Activated naive CD8-positive, alpha-beta T cell treated with anti-CD3 and anti-CD28 coated beads, Interleukin-2, amount 10 ng/mL, durations not matched to agents 7 days and 5 days (primary cell): ENCODE data around the gene PRR35. TPM values are rescaled to one million over a fixed set of nuclear protein-coding genes. Genes with fewer than 3 reads are reported as not detected.

Source experiments
- ATAC-seq: fragments of 150-1000 bp; cut with Tn5 transposase; one replicate; pipeline ENCODE4 v1.10.0; 2021; ENCODE audit warnings: low read depth, moderate library complexity
- POLR2A ChIA-PET: fragments of 350-600 bp; sonication (Branson Sonifier 250); formaldehyde crosslinking; loops from one replicate; lab custom pipeline; 2021; ENCODE audit warnings: antibody characterized with exemption; lab: Charles Lee
- DNase-seq: peaks from one replicate; pipeline ENCODE4 v3.0.0; 2021
- H3K27ac Mint-ChIP-seq: one replicate; pipeline ENCODE4 v1.8.0; 2022; ENCODE audit warnings: mild to moderate bottlenecking, mixed read lengths
- H3K27me3 Mint-ChIP-seq: one replicate; pipeline ENCODE4 v1.8.0; 2022; ENCODE audit warnings: mild to moderate bottlenecking, moderate library complexity, mixed read lengths
- H3K36me3 Mint-ChIP-seq: one replicate; pipeline ENCODE4 v1.8.0; 2021; ENCODE audit warnings: mild to moderate bottlenecking, mixed read lengths
- H3K4me1 Mint-ChIP-seq: one replicate; pipeline ENCODE4 v1.8.0; 2021; ENCODE audit warnings: mixed read lengths
- H3K4me3 Mint-ChIP-seq: one replicate; pipeline ENCODE4 v1.8.0; 2022; ENCODE audit warnings: mild to moderate bottlenecking, moderate library complexity, mixed read lengths
- H3K9me3 Mint-ChIP-seq: one replicate; pipeline ENCODE4 v1.8.0; 2021; ENCODE audit warnings: mixed read lengths
- total RNA-seq, 2 experiments: library from RNA; stranded (reverse); gene quantifications; one replicate each; pipeline ENCODE4 v1.2.3, GENCODE V29; 2021

PRR35 gene
- total RNA-seq, 2 experiments from 2014 or later, result not detected

DNA sequence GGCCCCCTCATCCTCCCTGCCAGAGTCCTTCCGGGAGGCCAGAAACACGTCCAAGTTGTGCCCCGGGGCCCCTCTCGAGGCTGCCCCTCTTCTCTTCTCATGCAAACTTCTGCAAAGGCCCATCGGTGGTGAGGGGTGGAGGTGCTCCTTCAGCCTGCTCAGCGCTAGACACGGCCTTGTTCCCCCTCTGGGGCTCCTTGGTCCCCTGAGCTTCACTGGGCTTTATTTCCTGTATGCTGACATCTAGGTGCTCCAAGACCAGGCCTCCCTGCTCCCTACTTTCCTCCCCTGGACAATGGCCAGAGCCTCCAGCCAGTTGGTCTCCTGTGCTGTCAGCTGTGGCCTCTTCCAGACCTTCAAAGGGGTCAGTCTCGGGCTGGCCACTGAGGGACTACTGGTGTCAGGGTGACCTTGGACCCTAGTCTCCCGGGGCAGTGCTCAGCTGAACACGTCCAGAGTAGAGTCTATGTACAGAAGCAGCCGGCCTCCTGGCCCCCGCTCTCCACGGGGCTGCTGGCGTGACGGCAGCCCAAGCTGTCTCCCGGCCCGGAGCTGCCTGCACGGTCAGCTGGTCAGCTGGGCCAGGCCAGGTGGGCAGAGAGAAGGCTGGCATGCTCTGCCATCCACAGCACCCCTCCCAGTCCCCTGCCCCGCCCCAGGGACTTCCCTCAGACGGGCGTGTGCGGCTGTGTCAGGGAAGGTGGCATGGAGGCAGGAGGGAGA, 1.7 kb upstream of the PRR35 start:
- POLR2A ChIA-PET, result no interaction called here
- H3K36me3 Mint-ChIP-seq, result no peaks in the 10 kb centered on the region
- ATAC-seq (peak; percentile 16), DNase-seq (no peak)
- no peak overlapping the region for H3K4me3 Mint-ChIP-seq
- H3K9me3 Mint-ChIP-seq, result no peaks in the 10 kb centered on the region
- H3K4me1 Mint-ChIP-seq, result no peaks in the 10 kb centered on the region
- H3K27me3 Mint-ChIP-seq, result peaks cover 9% of the 10 kb centered on the region
- H3K27ac Mint-ChIP-seq, result no peak overlapping the region

DNA sequence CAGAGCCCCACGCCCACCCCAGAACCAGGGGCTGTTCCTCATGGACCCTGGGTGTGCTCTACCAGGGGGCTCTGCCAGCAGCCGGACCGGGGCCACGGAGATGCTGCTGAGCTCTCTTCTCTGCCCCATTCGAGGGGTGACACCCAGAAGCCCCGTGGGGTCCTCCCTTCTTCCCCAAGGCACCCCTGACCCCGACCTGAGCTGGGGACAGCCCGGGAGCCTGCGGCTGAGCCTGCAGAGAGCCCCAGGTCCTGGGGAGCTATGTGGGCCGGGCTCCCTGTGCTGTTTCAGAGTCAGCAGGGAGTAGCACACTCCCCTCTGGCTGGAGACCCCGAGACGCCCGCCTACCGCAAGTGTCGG, 1.2 kb upstream of the PRR35 start:
- Mint-ChIP-seq H3K27ac (no peak overlapping the region), H3K36me3 (no peaks in the 10 kb centered on the region), H3K9me3 (no peaks in the 10 kb centered on the region), H3K4me3 (no peak overlapping the region), H3K4me1 (no peaks in the 10 kb centered on the region), H3K27me3 (peaks cover 9% of the 10 kb centered on the region)
- no peak for DNase-seq
- ATAC-seq, result no peak
- POLR2A ChIA-PET, result no interaction called here

DNA sequence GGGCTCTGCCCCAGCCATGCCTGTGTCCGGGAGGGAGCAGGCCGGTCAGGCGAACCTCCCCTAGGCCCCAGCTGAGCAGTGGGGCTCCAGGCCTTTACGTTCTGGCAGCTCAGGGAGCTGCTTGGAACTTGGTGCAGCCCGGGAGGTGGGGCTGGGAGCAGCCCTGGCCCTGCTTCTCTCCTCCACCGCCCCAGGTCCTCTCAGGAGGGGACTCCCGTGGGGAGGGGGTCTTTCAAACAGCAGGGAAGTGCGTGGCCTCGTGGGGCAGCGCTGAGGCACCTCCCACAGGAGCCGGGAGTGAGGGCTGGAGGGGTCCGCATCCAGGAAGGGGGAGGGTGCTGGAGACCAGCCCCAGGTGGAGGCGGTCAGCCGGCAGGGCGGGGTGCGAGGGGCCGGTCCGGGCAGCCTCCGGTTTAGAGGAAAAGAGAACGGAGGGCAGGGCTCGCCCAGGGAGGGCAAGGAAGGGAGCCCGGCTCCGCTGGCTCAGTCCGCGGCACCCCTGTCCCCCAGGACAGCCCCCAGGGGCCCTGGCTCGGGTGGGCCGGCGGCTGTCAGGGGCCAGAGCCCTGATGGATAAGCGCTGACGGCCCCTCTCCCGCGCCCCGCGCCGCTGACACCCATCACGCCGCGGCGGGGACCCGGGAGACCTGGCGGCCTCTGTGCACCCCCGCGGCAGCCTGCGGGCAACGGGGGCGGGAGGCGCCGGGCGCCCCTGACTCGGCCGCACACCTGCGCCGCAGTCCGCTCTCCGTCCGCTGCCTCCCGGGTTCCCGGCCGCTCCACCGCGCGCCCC, 587 bp upstream of the PRR35 start:
- Mint-ChIP-seq H3K4me1 (no peaks in the 10 kb centered on the region), H3K36me3 (no peaks in the 10 kb centered on the region), H3K27me3 (peaks cover 9% of the 10 kb centered on the region), H3K9me3 (no peaks in the 10 kb centered on the region), H3K27ac (no peak overlapping the region), H3K4me3 (no peak overlapping the region)
- DNase-seq, result no peak
- POLR2A ChIA-PET, result no interaction called here
- ATAC-seq, result no peak

DNA sequence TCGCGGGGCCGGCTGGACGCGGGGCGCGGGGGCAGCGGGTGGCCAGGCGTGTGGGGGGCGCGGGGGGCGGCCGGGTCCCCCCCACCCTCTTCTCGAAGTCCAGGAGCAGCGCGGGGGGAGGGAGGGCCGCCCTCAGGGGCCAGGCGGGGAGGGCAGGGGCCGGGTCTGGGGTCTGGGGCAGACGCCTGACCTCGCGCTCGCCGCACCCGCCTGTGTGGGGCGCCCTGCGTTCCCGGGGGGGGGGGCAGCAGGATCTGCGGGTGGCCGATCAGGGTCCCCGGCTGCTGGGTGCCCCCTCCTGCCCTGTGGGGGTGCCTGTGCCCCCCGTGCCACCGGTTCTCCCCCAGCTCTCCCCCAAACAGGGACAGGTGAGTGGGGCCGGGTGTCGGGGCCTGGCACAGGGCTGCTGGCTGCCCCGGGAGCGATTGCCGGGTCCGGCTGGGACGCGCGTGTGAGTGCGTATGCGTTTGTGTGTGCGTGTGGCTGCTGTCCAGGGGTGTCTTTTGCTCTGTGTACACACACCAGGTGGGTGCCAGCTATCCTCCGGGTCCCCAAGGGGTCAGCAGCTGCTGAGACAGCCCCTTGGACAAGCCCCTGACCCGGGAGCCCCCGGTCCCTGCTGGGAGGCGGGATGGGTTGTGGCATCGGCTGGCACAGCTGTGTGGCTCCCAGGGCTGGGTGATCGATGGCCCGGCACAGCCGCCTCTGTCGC, 663 bp downstream of the PRR35 start:
- ATAC-seq, result no peak
- no peaks in the 10 kb centered on the region for H3K9me3 Mint-ChIP-seq
- H3K27ac Mint-ChIP-seq, result no peak overlapping the region
- no peaks in the 10 kb centered on the region for H3K36me3 Mint-ChIP-seq
- peaks cover 9% of the 10 kb centered on the region for H3K27me3 Mint-ChIP-seq
- H3K4me1 Mint-ChIP-seq, result no peaks in the 10 kb centered on the region
- H3K4me3 Mint-ChIP-seq, result no peak overlapping the region
- DNase-seq, result no peak
- POLR2A ChIA-PET, result no interaction called here

DNA sequence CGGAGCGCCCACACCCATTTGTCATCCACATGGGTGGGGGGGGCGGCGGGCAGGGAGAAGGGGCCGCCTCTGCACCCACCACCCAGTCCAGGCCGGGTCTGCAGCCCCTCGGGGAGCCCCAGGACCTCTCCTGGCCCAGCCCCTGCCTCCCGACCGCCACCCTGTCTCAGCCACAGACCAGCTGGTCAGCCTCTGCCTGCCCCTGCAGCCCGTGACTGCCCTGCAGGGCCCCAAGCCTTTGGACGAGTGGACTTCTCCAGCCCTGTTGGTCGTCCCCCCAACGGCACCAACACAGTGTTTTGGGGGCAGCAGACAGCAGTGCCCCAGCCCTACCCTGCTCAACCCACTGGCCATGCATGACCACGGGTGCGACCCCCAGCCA, 1.2 kb downstream of the PRR35 start:
- Mint-ChIP-seq H3K4me1 (no peaks in the 10 kb centered on the region), H3K36me3 (no peaks in the 10 kb centered on the region), H3K4me3 (no peak overlapping the region), H3K27me3 (peaks cover 9% of the 10 kb centered on the region), H3K9me3 (no peaks in the 10 kb centered on the region), H3K27ac (no peak overlapping the region)
- ATAC-seq, result no peak
- POLR2A ChIA-PET, result no interaction called here
- no peak for DNase-seq

DNA sequence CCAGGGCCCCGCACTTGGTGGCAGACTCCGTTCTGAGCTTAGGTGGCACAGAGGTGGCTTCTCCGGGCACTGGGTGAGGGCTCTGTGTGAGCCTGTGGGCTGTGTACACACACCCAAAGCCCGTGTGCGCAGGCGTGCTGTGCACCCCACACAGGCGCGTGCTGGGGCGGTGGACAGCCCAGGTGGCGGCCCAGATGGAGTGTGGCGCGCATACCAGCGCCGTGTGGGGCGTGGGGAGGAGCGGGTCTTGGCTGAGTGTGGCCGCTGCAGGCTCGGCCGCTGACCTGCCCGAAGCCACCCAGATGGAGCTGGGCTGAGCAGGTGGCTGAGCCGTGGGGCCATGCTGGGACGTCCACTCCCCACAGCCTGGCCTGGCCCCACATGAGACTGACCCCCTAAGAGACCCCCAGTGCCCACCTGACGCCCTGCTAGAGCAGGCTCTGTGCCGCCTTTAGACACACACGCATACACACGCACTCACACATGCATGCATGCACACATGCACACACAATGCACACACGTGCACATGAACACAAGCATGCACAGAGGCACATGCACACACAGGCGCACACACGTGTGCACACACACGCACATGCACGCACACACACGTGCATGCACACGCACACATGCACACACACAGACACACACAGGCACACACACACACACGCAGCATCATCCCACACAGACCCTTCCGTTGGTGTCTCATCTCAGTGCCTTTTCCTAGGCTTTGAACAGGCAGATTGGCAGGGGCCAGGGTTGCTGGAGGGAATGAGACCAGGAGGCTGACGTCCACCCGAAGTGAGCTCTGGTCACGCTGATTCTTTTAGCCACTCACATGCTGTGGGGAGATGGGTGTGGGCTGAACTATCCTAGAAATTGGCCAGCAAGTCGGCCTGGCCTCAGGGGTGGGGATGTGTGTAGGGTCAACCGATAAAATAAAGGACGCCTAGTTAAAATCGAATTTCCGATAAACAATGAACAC, 2.1 kb downstream of the PRR35 start:
- ATAC-seq (no peak), DNase-seq (no peak)
- no peak overlapping the region for H3K27ac Mint-ChIP-seq
- POLR2A ChIA-PET, result no interaction called here
- no peak overlapping the region for H3K4me3 Mint-ChIP-seq
- H3K4me1 Mint-ChIP-seq, result peaks cover 6% of the 10 kb centered on the region
- H3K9me3 Mint-ChIP-seq, result no peaks in the 10 kb centered on the region
- H3K36me3 Mint-ChIP-seq, result no peaks in the 10 kb centered on the region
- peaks cover 9% of the 10 kb centered on the region for H3K27me3 Mint-ChIP-seq

DNA sequence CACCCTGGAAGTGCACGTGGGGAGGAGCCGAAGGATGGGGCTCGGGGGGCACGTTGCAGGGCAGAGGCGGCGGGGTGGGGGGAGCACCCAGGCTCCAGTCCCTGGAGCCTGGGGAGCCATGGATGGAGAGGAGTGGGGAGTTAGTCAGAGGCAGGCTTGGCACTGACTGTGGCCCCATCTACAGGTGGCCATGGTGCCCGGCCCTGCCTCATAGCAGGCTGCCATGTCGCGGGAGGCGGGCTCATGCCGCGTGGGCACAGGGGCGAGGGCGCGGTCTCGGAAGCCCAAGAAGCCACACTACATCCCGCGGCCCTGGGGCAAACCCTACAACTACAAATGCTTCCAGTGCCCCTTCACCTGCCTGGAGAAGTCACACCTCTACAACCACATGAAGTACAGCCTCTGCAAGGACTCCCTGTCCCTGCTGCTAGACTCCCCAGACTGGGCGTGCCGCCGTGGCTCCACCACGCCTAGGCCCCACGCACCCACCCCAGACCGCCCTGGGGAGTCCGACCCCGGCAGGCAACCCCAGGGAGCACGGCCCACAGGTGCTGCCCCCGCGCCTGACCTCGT, 3.0 kb downstream of the PRR35 start:
- ATAC-seq (no peak), DNase-seq (no peak)
- H3K4me1 Mint-ChIP-seq, result peaks cover 6% of the 10 kb centered on the region
- no peak overlapping the region for H3K27ac Mint-ChIP-seq
- no peak overlapping the region for H3K4me3 Mint-ChIP-seq
- no peaks in the 10 kb centered on the region for H3K9me3 Mint-ChIP-seq
- peaks cover 9% of the 10 kb centered on the region for H3K27me3 Mint-ChIP-seq
- no peaks in the 10 kb centered on the region for H3K36me3 Mint-ChIP-seq
- POLR2A ChIA-PET, result no interaction called here

DNA sequence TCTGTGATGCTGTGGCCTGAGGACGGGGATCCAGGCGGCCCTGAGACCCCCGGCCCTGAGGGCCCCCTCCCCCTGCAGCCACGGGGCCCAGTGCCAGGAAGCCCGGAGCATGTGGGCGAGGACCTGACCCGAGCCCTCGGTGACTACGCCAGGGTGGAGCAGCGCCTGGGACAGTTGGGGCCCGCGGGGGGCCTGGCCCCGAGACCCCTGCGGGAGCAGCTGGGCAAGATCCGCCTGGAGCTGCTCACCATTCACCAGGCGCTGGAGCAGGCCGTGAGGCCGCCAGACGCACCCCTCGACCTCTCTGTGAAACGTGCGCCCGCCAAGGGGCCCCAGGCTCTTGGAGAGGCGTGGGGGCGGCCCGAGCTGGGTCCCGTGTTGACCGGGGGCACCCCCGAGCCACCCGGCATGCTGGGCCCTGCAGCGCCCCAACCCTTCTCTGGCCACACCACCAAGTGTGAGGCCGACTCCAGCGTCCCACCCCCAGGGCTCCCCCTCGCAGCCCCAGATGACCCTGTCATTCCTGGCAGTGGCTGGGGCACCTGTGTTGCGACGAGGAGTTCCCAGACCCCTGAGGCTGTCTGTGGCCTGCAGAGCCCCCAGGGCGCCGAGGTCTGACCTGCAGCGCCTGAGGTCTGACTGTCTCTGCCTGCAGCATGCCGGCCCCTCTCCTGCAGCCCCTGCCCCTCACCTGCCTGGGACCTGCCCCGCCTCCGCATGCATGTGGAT, 4.7 kb downstream of the PRR35 start:
- Mint-ChIP-seq H3K27me3 (peaks cover 2% of the 10 kb centered on the region), H3K4me3 (no peak overlapping the region), H3K4me1 (peaks cover 12% of the 10 kb centered on the region), H3K36me3 (no peaks in the 10 kb centered on the region), H3K27ac (no peak overlapping the region), H3K9me3 (no peaks in the 10 kb centered on the region)
- POLR2A ChIA-PET, result no interaction called here
- no peak for ATAC-seq
- no peak for DNase-seq

DNA sequence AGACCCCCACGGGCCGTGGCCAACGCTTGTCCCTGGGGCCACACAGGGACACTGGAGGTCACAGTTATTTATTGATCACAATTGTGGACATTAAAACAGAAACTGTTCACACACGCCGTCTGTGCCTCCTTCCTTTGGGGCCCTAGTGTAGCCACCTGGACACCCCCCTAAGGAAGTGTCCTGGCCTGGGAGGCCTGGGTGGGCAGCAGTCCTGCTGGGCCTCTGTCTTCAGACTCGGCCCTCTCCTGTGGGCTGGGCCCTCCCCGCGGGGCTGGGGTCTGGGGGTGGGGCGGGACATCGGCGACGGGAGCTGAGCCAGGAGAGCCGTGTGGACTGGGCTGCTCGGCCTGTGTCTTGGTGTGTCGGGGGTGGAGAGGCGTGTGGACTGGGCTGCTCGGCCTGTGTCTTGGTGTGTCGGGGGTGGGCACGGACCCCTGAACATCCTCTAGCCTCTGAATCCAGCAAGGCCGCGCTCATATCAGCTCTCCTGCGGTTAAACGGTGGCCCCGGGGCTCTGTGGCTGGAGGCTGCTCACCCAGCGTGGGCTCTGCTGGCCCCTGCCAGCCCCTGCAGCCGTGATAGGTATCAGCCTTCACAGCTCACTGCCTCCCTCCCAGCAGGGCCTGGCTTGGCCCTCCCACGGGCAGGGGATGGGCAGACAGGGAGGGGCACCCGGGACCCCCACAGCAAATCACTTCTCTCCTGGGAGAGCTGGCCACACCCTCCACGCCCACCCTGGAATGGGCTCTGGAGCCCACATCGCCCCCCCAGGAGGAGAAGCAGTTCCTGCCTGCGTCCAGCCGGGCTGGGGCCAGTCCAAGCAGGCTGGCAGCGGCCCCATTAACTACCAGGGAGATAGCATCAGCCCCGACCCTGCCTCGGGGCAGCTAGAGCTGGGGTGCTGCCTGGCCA, 5.5 kb downstream of the PRR35 start:
- H3K36me3 Mint-ChIP-seq, result no peaks in the 10 kb centered on the region
- POLR2A ChIA-PET, result no interaction called here
- peaks cover 12% of the 10 kb centered on the region for H3K4me1 Mint-ChIP-seq
- H3K4me3 Mint-ChIP-seq, result no peak overlapping the region
- peaks cover 2% of the 10 kb centered on the region for H3K27me3 Mint-ChIP-seq
- ATAC-seq, result no peak
- DNase-seq, result no peak
- H3K9me3 Mint-ChIP-seq, result no peaks in the 10 kb centered on the region
- no peak overlapping the region for H3K27ac Mint-ChIP-seq

DNA sequence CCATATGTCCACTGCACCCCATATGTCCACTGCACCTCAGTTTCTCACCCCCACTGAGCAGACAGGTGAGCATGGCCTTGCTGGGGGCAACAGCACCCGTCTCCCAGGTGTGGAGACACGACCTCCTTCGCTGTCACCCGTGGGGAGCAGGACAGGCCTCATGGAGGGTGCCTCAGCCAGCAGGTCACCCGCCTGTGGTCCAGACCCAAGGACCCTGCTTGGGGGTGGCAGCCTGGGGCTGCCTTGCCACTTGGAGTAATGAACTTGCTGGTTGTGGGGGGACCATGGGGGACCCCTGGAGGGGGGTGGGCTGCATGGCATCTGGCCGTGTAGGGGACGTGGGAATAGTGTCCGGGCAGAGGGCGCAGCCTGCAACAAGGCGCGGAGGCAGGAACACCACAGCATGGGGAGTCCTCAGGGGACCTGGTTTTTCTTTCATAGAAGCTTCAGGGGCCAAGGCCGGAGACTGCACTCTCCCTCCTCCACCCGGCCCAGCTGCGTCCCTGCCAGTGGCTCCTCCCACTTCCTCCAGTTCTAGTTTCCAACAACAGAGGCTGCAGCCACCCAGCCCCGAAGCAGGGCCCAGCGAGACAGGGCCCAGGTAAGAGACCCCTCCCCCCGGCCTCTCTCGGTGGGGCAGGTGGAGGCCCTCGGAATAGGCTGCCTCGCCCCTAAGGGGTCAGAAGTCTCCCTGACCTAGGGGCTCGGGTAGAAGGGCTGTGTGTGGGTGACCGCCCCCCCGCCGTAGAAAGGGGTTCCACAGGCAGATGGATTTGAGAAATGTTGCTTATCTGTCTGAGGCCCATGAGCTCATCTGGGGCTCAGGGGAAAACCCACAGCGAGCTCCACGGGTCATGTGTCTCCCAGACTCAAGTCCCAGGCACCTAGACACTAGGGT, 6.5 kb downstream of the PRR35 start, which contains the start of gene NHLRC4:
TSS of gene NHLRC4 (plus strand) at position 531 of the 898 bp plus-strand sequence. CDS start 1,043 bp downstream, outside the sequence.
- Mint-ChIP-seq H3K4me3 (peak within 1 kb of the TSS; percentile 71), H3K36me3 (no peaks in the 10 kb centered on the region), H3K27ac (peak within 1 kb of the TSS; percentile 84), H3K9me3 (no peaks in the 10 kb centered on the region), H3K4me1 (peaks cover 21% of the 10 kb centered on the region), H3K27me3 (no peaks in the 10 kb centered on the region)
- peak; percentile 77 for ATAC-seq
- DNase-seq, result peak; percentile 71
- POLR2A ChIA-PET, result interaction anchor here (0.7 to 1.4 kb wide), 8 partner anchors 13 to 222 kb away, joined by 3 to 8 read pairs (median 3); partner anchors contain the start of genes CAPN15, CHTF18, METTL26 and RPUSD1
